ENCODE results near the gene ZNF486.
"Not testable (repeated sequence)": the region's sequence is repeated elsewhere in the genome, so short reads cannot be mapped to it uniquely, and the experiment has no call there.

The ZNF486 gene

GRCh38 chr19:20233105-20233504 lies 66.1 kb downstream of the ZNF486 start:
- DNase-seq (ENCODE audit: low read depth in 2 of 2): no peak

- no peak for DNase-seq (ENCODE audit: low read depth in 2 of 2)
These were observed 68.1 kb downstream of the ZNF486 start for GRCh38 chr19:20235156-20235555.

- peak; percentile 72 to 75 for DNase-seq (ENCODE audit: low read depth in 2 of 2)
These were observed 71.0 kb downstream of the ZNF486 start for GRCh38 chr19:20237773-20238623.

DNA sequence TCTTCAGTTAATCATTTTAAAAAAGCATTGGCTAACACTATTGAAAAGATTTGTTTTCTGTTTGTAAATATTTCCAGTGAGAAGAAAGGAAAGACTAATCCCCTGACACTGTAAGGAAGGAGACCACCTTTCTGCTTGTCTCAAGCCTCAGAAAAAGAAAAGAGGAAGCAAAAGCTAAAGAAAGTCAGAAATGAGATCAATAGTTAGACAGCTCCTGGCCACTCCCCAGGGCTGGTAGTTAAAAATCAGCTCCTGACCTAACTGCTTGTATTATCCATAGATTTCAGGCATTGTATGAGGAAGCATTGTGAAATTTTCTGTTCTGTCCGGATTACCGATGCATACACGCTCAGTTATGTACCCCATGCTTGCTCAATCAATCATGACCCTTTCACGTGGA lies 76.6 kb downstream of the ZNF486 start:
- DNase-seq (ENCODE audit: low read depth in 2 of 2): no peak

DNA sequence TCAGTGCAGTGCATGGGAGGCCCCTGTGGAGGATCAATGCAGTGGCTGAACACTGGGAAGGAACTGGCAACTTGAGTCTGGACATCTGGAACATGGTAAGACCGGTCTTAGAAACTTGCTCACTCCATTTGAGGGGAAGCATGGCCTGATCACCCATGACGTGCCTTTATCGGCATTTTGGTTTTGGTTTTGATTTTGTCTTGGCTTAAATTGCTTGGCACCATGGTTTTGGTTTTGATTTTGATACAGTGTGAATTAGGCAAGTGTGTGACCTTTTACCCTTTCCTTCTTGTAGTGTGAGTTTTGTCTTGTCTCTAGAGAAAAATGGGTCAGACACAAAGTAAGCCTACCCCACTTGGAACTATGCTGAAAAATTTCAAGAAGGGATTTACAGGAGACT lies 77.3 kb downstream of the ZNF486 start:
- DNase-seq (ENCODE audit: low read depth in 2 of 2): no peak

- DNase-seq (ENCODE audit: low read depth in 2 of 2): no peak
These were observed 78.3 kb downstream of the ZNF486 start for GRCh38 chr19:20245309-20245708.

- DNase-seq (ENCODE audit: low read depth in 2 of 2): peak; percentile 11 to 12
These were observed 80.1 kb downstream of the ZNF486 start for GRCh38 chr19:20247016-20247683.

DNA sequence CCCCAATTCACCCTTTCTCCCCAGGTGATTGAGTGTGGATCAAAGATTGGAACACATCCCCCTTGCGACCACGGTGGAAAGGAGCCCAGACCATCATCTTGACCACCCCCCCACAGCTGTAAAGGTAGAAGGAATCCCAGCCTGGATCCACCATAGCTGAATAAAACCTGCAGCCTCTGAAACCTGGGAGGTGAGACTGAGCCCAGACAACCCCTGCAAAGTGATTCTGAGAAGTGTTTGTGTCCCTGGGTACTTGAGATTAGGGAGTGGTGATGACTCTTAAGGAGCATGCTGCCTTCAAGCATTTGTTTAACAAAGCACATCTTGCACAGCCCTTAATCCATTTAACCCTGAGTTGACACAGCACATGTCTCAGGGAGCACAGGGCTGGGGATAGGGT lies 81.2 kb downstream of the ZNF486 start:
- DNase-seq (ENCODE audit: low read depth in 2 of 2): not testable (repeated sequence)
